ENCODE results near the gene WDPCP.
"Not testable (repeated sequence)": the region's sequence is repeated elsewhere in the genome, so short reads cannot be mapped to it uniquely, and the experiment has no call there.

The WDPCP gene

DNA sequence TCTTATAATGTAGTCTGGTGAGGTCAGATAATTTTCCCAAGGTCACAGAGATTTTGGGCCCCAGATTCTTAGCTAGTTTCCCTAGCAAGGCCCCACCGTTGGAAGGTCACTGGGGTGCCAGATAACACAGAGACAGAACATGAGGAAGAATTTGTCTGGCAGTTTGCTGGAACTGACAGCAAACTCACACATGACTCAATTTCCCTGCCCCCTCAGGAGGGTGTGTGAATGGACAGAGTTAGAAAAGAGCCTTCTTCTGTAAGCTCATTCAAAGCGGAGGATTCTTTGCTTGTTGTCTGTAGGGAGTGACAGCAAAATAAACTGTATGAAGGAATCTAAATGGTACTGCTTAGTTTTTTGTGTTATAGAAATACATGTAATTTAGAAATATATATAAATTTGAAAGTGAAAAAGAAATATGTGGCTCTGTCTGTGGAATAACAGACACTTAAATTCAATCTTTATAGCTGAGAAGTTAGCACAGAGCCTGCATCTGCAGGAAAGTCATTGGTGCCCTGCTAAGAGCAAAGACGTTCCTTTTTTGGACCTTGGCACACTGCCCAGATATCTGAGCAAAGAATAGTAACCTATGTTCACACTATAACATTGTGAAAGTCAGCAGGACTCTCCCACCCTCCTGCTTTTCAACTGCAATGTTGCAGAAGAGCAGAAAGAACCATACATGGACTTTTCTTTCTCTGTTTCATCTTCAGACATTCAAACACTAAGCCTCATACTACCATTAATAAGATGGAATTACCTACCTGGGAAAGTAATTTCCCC lies 2.5 kb upstream of the WDPCP start:
- no peak for DNase-seq

DNA sequence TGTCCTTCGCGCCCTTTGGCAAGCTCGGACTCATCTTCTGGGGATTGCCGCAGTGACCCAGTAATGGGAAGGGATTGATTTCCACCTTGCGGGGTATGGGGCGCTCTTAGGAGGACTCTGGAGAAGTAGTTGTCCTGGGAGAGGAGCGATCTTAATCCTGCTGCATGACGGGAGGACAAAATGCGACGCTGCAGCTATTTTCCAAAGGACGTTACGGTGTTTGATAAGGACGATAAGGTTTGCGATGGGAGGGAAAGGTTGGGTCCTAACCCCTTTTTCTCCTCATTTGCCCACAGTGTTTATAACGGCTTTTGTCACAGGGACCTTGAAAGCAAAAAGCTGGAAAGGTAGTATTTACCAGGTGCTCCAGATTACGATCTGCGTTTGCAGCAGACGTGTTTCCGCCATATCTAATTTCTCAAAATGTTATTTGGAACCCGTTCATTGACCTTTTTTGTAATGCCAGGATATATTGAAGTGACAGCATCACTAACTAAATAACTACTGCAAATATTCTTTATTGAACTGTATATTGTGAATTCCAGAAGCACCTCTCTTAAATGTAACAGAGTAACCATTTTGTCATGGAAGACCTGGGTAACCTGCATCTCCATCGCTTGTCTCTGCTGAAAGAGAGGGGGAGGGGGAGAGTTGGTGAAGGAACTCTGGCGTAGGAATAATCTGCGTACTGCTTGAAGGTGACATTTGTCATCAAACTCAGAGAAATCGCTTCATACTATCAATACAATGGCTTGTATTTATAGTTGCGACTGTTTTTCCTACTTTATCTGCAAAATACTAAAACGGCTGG lies 1.1 kb upstream of the WDPCP start:
- DNase-seq, result no peak

DNA sequence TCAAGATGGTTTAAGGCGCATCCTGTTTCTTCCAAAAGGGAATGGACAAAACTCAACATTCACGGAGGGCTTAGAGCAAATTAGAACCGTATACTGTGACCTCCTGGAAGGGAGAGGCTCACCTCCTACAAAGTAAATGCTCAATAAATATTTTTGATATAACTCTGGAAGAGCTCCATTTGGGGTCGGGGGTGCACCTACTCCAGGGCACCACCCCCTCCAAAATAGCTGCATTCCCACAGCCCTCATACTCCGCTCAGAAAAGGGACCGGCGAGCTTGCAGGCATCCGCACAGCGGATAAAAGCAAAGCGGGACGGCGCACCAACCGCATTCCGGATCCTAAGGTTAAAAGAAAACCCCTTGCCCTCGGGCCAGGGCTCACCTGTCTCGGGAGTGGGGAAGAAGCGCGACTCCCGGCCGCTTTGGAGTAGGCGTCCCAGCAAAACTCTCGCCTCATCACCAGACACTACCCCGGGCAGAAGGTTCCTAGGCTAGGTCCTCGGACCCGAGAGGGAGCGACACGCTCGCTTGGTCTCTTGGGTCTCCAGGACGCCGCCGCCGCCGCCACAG lies 378 bp downstream of the WDPCP start:
- DNase-seq, result no peak

DNA sequence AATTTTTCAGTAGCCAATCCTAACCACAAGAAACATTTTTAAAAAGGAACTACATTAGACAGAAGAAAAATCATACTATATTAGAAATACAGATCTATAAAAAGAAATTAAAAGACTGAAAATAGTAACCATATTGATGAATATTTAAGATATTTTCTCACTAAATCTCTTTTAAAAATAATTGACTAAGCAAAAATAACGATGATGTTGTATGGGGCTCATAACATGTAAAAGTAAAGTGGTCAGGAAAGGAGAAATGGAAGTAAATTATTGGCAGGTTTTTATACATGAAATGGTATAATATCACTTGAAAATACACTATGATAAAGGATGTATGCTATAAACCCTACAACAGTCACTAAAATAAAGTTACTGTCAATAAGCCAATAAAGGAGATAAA lies 5.4 kb downstream of the WDPCP start:
- DNase-seq, result no peak

DNA sequence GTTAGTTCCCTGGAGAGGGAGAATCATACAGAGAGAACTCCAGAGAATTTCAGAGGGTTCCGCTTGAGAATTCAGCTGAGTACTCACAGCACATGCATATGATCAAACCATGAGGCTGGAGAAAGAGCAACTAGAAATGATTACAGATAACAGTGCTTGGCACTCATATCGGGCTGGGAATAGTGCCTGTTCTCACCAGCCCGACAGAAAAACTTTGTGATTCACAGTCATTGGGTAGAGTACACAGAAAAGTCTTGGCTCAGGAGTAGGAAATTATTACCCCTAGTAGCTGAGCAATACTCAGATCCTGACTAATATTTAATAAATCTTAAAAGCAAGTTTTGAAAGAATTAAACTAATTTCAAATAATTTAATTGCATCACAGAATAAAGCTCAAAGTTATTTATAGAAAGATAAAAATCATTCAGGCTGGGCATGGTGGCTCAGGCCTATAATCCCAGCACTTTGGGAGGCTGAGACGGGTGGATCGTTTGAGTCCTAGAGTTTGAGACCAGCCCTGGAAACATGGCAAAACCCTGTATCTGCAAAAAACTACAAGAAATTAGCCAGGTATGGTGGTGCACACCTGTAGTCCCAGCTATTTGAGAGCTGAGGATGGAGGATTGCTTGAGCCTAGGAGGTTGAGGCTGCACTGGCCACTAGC lies 6.8 kb downstream of the WDPCP start:
- DNase-seq, result no peak

GRCh38 chr2:63580651-63581297 lies 7.5 kb downstream of the WDPCP start:
- DNase-seq, result no peak

DNA sequence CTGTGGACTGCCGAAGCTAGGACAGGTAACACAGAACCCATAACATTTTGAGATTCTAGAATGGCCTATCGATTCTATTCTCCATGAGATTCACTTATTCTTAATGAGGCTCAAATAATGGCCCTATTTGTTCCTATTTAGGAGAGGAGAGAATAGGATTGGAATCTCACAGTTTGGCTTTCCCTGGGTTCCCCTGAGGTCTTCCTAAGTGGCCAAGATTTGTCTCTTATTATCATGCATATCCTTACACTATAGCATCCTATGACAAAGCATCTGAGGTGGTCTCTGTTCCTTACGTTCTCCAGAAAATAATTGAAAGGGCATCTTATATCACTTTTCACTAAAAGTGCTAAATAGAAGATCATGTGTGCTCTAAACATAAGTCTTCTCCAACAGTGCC lies 9.5 kb downstream of the WDPCP start:
- no peak for DNase-seq

- DNase-seq, result no peak
Observed at GRCh38 chr2:63576546-63576945, 11.7 kb downstream of the WDPCP start.

GRCh38 chr2:63573726-63574345 lies 14.4 kb downstream of the WDPCP start:
- DNase-seq, result not testable (repeated sequence)

- not testable (repeated sequence) for DNase-seq
Observed at GRCh38 chr2:63573026-63573425, 15.3 kb downstream of the WDPCP start.

- no peak for DNase-seq
Observed at GRCh38 chr2:63572001-63572400, 16.3 kb downstream of the WDPCP start.

DNA sequence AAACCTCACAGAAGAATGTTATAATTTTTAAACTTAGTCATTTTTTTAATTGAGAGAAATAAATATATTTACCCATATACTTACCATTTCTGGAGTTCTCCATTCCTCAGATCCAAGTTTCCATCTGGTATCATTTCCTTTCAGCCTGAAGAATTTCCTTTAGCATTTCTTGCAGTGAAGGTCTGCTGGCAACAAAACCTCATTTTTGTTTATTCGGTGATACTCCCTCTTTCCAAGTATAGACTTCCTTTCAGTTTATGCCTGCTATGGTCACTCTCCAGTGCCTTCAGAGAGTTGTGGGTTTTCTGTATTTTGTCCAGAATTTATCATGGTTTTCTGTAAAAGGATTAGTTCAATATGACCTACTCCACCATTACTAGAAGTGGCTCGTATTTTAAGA lies 17.0 kb downstream of the WDPCP start:
- no peak for DNase-seq

- no peak for DNase-seq
Observed at GRCh38 chr2:63569740-63570139, 18.5 kb downstream of the WDPCP start.

DNA sequence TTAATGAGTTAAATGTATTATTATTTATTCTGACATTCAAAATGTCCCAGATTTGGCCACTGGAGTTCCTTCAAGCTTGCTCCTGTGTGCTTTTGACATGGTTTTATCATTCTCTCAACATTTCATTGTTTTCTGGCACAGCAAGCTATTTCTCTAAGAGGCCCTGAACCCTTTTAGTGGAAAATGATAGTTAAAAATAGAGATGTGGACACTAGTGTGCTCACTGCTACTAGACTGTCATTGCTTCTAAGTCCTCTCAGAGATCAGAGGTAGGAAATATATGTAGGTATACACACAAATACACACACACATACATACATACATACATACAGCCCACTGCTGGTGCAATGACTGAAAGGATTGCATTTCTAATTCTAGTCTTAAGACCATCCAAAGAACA lies 25.5 kb downstream of the WDPCP start:
- DNase-seq, result no peak

- DNase-seq, result not testable (repeated sequence)
Observed at GRCh38 chr2:63558922-63559321, 29.4 kb downstream of the WDPCP start.

- not testable (repeated sequence) for DNase-seq
Observed at GRCh38 chr2:63557819-63558218, 30.5 kb downstream of the WDPCP start.

GRCh38 chr2:63555931-63556330 lies 32.3 kb downstream of the WDPCP start:
- no peak for DNase-seq

- DNase-seq, result no peak
Observed at GRCh38 chr2:63555299-63555698, 33.0 kb downstream of the WDPCP start.

DNA sequence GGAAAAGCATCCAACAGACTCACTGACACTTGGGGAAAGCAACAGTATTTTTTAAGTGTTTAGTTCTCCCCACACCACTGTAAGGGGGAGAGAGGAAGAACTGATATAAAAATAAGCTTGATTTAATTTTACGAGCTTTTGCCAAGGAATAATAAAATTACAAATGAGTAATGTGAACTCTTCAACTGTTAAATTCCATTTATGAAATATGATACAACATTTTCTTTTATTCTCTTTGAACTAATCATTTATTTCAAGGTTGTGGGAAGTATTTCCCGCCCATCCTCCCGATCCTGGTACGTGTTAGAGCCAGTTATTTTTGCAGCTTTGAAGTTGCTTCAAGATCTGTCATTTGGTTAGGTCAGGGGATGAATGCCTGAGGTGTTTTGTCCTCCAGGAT lies 35.2 kb downstream of the WDPCP start:
- DNase-seq, result no peak

DNA sequence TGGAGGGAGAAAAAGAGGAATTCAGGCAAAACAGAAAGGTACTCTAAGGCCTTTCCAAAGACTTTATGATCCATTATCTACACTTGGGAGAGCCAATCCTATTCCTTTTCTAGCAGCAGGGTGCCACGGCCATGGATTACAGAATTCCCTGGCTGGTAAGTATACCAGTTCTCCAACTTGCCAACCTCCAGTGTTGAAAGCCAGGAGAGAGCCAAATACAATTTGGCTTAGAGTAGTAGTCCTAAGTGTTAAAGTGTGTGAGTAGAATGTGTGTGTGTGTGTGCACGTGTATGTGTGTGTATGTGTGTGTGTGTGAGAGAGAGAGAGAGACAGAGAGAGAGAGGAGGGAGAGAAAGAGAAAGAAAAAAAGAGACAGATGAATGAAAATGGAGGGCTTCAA lies 43.3 kb downstream of the WDPCP start:
- DNase-seq, result no peak

DNA sequence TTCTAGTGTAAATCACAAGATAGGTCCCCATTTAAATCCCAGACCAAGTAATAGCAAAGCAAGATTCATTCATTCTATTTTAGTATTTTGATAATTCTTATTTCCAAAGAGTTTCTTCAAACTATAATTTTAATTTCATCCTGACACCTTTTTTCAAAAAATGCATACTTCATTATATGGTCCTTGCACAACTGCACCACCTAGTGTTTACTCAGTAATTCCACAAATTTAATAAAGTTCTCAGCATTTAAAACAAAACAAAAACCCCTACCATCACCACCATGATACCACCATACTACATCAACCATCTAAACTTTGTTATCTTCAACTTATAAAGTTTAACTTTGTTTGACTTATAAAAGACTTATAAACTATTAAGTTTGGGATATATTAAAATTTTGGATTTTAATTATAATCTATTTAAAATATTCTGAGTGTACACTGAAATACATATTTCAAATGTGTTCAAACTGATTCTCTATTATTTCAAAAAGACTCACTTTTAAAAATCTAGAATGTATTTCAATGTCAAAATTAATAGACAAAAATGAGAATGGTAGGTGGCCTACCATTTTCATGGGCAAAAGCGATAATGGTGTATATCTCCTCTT lies 44.2 kb downstream of the WDPCP start:
- DNase-seq, result no peak

Data from T-helper 9 cell (primary cell).